GM12801 (cell line): Measurements from ENCODE around the gene CASKIN2.

ENCODE experiments used
- CTCF ChIP-seq: IDR thresholded peaks from one replicate; pipeline ENCODE4 v1.5.1; 2011; ENCODE audit warnings: control low read depth; ENCODE audit not compliant: insufficient read length; ENCODE audit errors: extremely low read depth

Gene CASKIN2

DNA sequence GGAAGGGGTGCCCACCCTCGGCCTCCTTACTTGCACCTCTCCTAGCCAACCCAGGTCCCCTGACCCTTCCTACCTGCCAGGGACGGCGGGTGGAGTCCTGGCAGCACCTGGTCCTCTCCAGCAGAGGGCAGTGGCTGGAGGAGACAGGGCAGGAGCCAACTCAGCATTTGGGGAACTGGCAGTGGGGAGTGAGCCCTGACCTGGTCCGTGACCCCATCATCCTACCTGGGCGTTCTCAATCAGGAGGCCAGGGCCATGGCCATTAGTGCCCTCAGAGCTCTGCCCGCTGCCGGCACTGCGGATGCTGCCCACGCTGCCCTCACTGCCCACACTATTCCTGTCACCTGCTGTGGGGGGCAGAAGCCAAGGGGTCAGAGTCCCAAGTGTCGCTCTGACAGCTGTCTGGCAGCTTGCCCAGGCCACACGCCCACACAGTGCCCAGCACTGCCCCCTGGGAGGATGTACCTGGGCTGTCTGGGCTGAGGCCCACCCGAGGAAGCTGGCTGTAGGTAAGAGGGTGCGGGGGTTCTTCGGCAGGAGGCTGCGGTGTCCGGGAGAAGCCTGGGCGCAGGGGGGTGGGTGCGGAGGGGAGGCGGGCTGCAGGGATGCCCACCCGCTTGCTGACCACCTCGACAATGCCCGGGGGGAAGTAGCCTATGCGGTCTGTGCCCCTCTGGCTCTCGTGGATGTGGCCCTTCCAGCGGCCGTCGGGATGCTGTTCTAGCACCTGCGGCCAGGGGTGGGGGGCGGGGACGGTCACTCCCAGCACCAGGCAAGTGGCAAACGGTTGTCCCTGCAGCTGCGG lies 10.8 kb downstream of the CASKIN2 start:
- no peak for TF ChIP-seq CTCF

DNA sequence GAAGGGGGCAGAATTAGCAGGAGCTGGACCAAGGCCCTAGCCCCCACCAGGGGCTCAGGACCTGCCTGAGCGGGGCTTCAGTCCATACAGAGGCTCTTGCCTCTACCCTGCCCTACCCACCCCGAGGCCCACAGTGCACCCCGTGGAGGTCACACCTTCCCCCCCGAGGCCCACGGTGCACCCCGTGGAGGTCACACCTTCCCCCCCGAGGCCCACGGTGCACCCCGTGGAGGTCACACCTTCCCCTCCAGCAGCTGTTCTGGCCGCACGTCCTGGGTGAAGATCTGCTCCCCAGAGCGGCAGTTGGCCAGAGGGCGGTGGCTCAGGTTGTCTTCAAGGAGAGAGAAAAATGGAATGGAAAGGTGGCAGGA lies 11.4 kb downstream of the CASKIN2 start:
- TF ChIP-seq CTCF: no peak

DNA sequence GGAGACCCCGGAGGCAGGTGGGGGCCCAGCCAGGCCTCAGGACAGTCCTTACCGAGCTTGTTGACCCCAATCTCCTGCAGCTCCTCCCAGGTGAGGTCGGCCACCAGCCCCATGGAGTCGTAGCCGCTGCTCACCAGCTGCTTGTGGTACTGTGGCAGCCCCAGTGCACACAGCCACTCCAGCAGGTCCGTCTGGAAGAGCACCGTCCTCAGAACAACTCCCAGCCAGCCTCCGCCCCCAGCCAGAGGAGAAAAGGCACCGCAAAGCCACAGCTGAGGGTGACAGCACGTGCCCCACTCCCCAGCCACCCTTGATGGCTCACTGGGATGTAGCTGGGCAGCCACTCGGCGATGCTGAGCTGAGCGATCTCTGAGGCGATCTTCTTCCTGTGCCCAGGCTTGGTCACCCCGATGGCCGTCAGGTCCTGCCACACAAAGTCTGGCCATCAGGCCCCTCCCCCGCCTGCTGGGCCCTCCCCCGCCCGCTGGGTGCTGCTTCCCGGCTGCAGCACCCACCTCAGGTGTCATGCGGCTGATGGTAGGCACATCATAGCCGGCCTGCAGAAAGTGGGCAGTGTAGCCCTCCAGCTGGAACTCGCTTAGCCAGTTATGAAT lies 11.9 kb downstream of the CASKIN2 start:
- TF ChIP-seq CTCF: no peak

DNA sequence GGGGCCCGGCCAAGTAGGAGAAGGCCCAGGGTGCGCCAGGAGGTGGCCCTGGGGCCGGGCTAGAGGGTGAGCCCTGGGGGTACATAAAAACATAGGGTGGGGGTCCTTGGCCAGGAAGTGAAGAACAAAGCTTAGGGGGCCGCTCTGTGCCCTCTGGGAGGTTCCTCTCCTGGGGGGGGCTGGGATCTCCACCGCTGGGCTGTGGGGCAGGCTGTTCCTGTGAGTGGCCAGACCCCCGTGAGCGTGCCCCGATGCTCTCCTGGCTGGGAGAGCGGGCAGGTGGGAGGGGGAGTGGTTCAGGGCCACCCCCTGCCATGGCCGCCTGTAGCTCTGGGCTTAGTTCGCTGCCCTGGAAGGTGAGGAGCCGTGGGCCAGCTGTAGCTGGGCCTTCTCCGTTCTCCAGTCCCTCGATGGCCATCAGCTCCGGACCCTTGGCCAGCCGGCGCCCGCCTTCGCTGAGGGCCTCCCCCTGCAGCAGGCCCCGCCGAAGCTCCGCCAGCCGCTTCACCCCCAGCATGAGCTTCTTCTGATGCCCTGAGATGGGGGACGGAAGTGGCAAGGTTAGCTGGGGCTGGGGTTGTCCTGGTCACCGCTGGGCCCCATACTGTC lies 12.5 kb downstream of the CASKIN2 start:
- no peak for TF ChIP-seq CTCF

- TF ChIP-seq CTCF: no peak
Observed at GRCh38 chr17:75502072-75502720, 13.1 kb downstream of the CASKIN2 start.

GRCh38 chr17:75501378-75502071 lies 13.8 kb downstream of the CASKIN2 start:
- TF ChIP-seq CTCF: no peak
